IMR-90 (cell line): ENCODE results near the gene RARS1. TPM values are rescaled to one million over a fixed set of nuclear protein-coding genes. Genes with fewer than 3 reads are reported as not detected.

ENCODE experiments used
- ATAC-seq: fragments of 200-7000 bp; cut with Tn5 transposase; 2 replicates; pipeline ENCODE4 v1.9.1; 2020; ENCODE audit warnings: low read depth, mild to moderate bottlenecking, moderate library complexity
- BruUV-seq: library from RNA; stranded (reverse); fragments of 400-500 nt; replicated peaks from 2 replicates; lab custom pipeline; 2021; lab: Mats Ljungman, UMichigan
- CTCF ChIA-PET: fragments of 300-600 bp; formaldehyde crosslinking; extraction: SDS; loops from one replicate; lab custom pipeline; 2021; ENCODE audit warnings: antibody characterized with exemption; lab: Yijun Ruan, JAX
- POLR2A ChIA-PET: fragments of 300-600 bp; sonication (Branson Sonifier 250); formaldehyde crosslinking; loops from one replicate; lab custom pipeline; 2022; ENCODE audit warnings: antibody characterized with exemption; ENCODE audit not compliant: unreplicated experiment; lab: Charles Lee
- DNase-seq: peaks from one replicate; pipeline ENCODE4 v3.0.0; 2013
- H2AFZ ChIP-seq: replicated peaks from 2 replicates; pipeline ENCODE3; 2013; ENCODE audit warnings: low read length, mild to moderate bottlenecking; ENCODE audit not compliant: poor library complexity
- H2AK5ac ChIP-seq: 2 replicates; pipeline ENCODE4 v1.6.1; 2013; ENCODE audit warnings: low read depth, low read length, inconsistent platforms
- H2AK9ac ChIP-seq: replicated peaks from 2 replicates; pipeline ENCODE3; 2013; ENCODE audit warnings: mild to moderate bottlenecking, low read depth, low read length, moderate library complexity; ENCODE audit not compliant: poor library complexity
- H2BK120ac ChIP-seq: 2 replicates; pipeline ENCODE4 v1.6.1; 2013; ENCODE audit warnings: low read depth, low read length, inconsistent platforms
- H2BK15ac ChIP-seq: 3 replicates; pipeline ENCODE4 v1.6.1; 2013; ENCODE audit warnings: low read depth, low read length, inconsistent platforms
- H2BK20ac ChIP-seq: 2 replicates; pipeline ENCODE4 v1.6.1; 2013; ENCODE audit warnings: low read depth, mild to moderate bottlenecking, inconsistent platforms, low read length, moderate library complexity
- H2BK5ac ChIP-seq: 2 replicates; pipeline ENCODE4 v1.6.1; 2013; ENCODE audit warnings: mild to moderate bottlenecking, low read depth, low read length, inconsistent platforms; ENCODE audit not compliant: poor library complexity, severe bottlenecking
- H3K14ac ChIP-seq: replicated peaks from 2 replicates; pipeline ENCODE4 v1.6.1; 2013; ENCODE audit warnings: low read depth, low read length, inconsistent platforms
- H3K18ac ChIP-seq: 2 replicates; pipeline ENCODE4 v1.6.1; 2013; ENCODE audit warnings: low read depth, low read length, control low read depth
- H3K23ac ChIP-seq: 2 replicates; pipeline ENCODE4 v1.6.1; 2013; ENCODE audit warnings: low read depth, low read length, inconsistent platforms
- H3K27ac ChIP-seq: 2 replicates; pipeline ENCODE4 v1.5.1; 2013; ENCODE audit warnings: mild to moderate bottlenecking, control low read depth, low read length; ENCODE audit not compliant: insufficient read depth
- H3K27me3 ChIP-seq: 2 replicates; pipeline ENCODE4 v1.6.1; 2013; ENCODE audit warnings: low read length; ENCODE audit not compliant: control insufficient read depth, insufficient read depth
- H3K36me3 ChIP-seq: 2 replicates; pipeline ENCODE4 v1.6.1; 2013; ENCODE audit warnings: low read length, mixed read lengths; ENCODE audit not compliant: control insufficient read depth, insufficient read depth
- H3K4ac ChIP-seq: 2 replicates; pipeline ENCODE4 v1.6.1; 2013; ENCODE audit warnings: low read depth, low read length, inconsistent platforms
- H3K4me1 ChIP-seq: 2 replicates; pipeline ENCODE4 v1.6.1; 2013; ENCODE audit warnings: low read length, mixed read lengths; ENCODE audit not compliant: control insufficient read depth, insufficient read depth
- H3K4me2 ChIP-seq: 2 replicates; pipeline ENCODE4 v1.6.1; 2013; ENCODE audit warnings: low read depth, mild to moderate bottlenecking, control low read depth, low read length, moderate library complexity
- H3K4me3 ChIP-seq: 2 replicates; pipeline ENCODE4 v1.5.1; 2013; ENCODE audit warnings: low read depth, mild to moderate bottlenecking, control low read depth, low read length, moderate library complexity; ENCODE audit not compliant: insufficient read depth
- H3K56ac ChIP-seq: 2 replicates; pipeline ENCODE4 v1.6.1; 2013; ENCODE audit warnings: low read length, inconsistent platforms; ENCODE audit not compliant: insufficient read depth; ENCODE audit errors: extremely low read depth
- H3K79me1 ChIP-seq, 2 experiments: 2 replicates each; pipeline ENCODE4 v1.6.1; 2013; ENCODE audit warnings: low read length in 2 of 2, inconsistent platforms in 1 of 2, low read depth in 1 of 2
- H3K9ac ChIP-seq: 2 replicates; pipeline ENCODE4 v1.6.1; 2013; ENCODE audit warnings: low read depth, low read length, control low read depth
- H3K9me1 ChIP-seq: 2 replicates; pipeline ENCODE4 v1.6.1; 2013; ENCODE audit warnings: low read length, inconsistent platforms; ENCODE audit not compliant: insufficient read depth
- H3K9me3 ChIP-seq: 2 replicates; pipeline ENCODE4 v1.6.1; 2013; ENCODE audit warnings: low read length; ENCODE audit not compliant: control insufficient read depth, insufficient read depth
- H4K20me1 ChIP-seq: 2 replicates; pipeline ENCODE4 v1.6.1; 2013; ENCODE audit warnings: low read length, inconsistent platforms; ENCODE audit not compliant: insufficient read depth
- H4K5ac ChIP-seq: 2 replicates; pipeline ENCODE4 v1.6.1; 2013; ENCODE audit warnings: mild to moderate bottlenecking, low read depth, low read length, control low read depth
- H4K8ac ChIP-seq, 2 experiments: 2 replicates each; pipeline ENCODE4 v1.6.1; 2013; ENCODE audit warnings: low read depth in 2 of 2, low read length in 2 of 2, control low read depth in 1 of 2, inconsistent platforms in 1 of 2
- H4K91ac ChIP-seq: 2 replicates; pipeline ENCODE4 v1.6.1; 2013; ENCODE audit warnings: low read depth, low read length, inconsistent platforms; ENCODE audit not compliant: insufficient read depth
- BHLHE40 ChIP-seq: fragments of 150-350 bp; IDR thresholded peaks from 2 replicates; pipeline ENCODE4 v1.6.1; 2016; ENCODE audit warnings: mild to moderate bottlenecking, low read depth, low read length
- CHD1 ChIP-seq: IDR thresholded peaks from 2 replicates; pipeline ENCODE4 v1.6.1; 2012; ENCODE audit warnings: low read depth, low read length, improper control_type of control experiment
- MAFK ChIP-seq: IDR thresholded peaks from 2 replicates; pipeline ENCODE4 v1.6.1; 2012; ENCODE audit warnings: low read depth, low read length, improper control_type of control experiment
- MAZ ChIP-seq: IDR thresholded peaks from 2 replicates; pipeline ENCODE4 v1.6.1; 2012; ENCODE audit warnings: low read depth, mild to moderate bottlenecking, low read length, improper control_type of control experiment, moderate library complexity, borderline replicate concordance
- NFE2L2 ChIP-seq: fragments of 150-350 bp; IDR thresholded peaks from 2 replicates; pipeline ENCODE4 v1.6.1; 2016; ENCODE audit warnings: low read depth, mild to moderate bottlenecking, low read length
- POLR2A ChIP-seq: IDR thresholded peaks from 2 replicates; pipeline ENCODE4 v1.6.1; 2012; ENCODE audit warnings: mild to moderate bottlenecking, low read depth, low read length
- RAD21 ChIP-seq: IDR thresholded peaks from 2 replicates; pipeline ENCODE4 v1.6.1; 2012; ENCODE audit warnings: low read length, improper control_type of control experiment
- RFX5 ChIP-seq: IDR thresholded peaks from 2 replicates; pipeline ENCODE4 v1.8.0; 2012; ENCODE audit warnings: low read depth, mild to moderate bottlenecking, low read length, moderate library complexity
- SMC3 ChIP-seq: fragments of 150-350 bp; IDR thresholded peaks from 2 replicates; pipeline ENCODE4 v1.6.1; 2016; ENCODE audit warnings: low read depth, mild to moderate bottlenecking, antibody characterized with exemption, low read length, moderate library complexity
- WGBS, 2 experiments: methylation state at CpG; one replicate each; pipeline versions ENCODE4 v1.1.5 to v1.1.7; 2013; ENCODE audit warnings: missing lambda C conversion rate in 2 of 2; ENCODE audit not compliant: insufficient read length in 1 of 2; ENCODE audit errors: extremely low coverage in 2 of 2; 5-methylcytosine and 5-hydroxymethylcytosine counted together
- dilution Hi-C: fragments of 300-500 bp; cut with HindIII; formaldehyde crosslinking; loops from one replicate; pipeline ENCODE4 v1.14.3; 2018; ENCODE audit warnings: low sequenced_read_pairs; ENCODE audit not compliant: unreplicated experiment
- in situ Hi-C: fragments of 300-500 bp; cut with MboI; formaldehyde crosslinking; loops from 3 replicates; pipeline ENCODE4 v1.14.3; 2019; ENCODE audit warnings: low sequenced_read_pairs, inconsistent platforms, mixed read lengths
- intact Hi-C: fragments of 100-400 bp; cut with micrococcal nuclease; formaldehyde crosslinking; loops from 2 replicates; pipeline ENCODE4 v1.10.0; 2022
- polyA plus RNA-seq, 3 experiments: library from polyadenylated mRNA; depleted of rRNA; stranded (reverse); fragments of >200 nt; gene quantifications; 2 replicates each; pipeline ENCODE4 v1.2.3, GENCODE V29; 2012; ENCODE audit warnings: low replicate concordance in 1 of 3
- total RNA-seq: library from RNA; depleted of rRNA; stranded (reverse); fragments of >200 nt; gene quantifications from 2 replicates; pipeline ENCODE4 v1.2.3, GENCODE V29; 2012
- TF ChIP-seq, protein P1 (sequence below): conservative IDR thresholded peaks from 2 replicates; pipeline ENCODE4 v1.5.1; 2012; ENCODE audit warnings: mild to moderate bottlenecking, low read depth, low read length, improper control_type of control experiment

RARS1 gene
- total and polyA plus RNA-seq, 2 of the 4 experiments (the other 2 are of a cell fraction): 80.4 to 153 TPM

DNA sequence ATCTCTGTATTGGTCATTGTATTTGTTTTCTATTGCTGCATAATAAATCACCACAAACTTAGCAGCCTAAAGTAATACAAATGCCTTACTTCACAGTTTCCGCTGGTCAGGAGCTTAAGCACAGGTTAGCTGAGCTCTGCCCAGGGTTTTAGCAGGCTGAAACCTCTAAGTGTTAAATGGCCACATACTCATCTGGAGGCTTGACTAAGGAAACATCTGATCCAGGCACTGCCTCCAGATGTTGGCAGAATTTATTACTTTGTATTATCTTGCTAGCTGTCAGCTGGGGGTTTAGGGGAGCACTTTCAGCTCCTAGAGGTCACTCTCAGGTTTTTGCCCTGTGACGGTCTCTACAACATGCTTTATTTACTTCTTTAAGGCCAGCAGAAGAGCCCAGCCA lies 23.2 kb upstream of the RARS1 start:
- Histone ChIP-seq H3K14ac (no peak overlapping the region), H3K27ac (no peak overlapping the region), H2BK15ac (no peak overlapping the region), H3K4me1 (no peaks in the 10 kb centered on the region), H3K4me2 (no peak overlapping the region), H2BK5ac (no peak overlapping the region), H3K4ac (no peak overlapping the region), H2BK20ac (no peak overlapping the region), H3K9ac (no peak overlapping the region), H3K23ac (no peak overlapping the region), H2AK9ac (no peak overlapping the region), H3K27me3 (no peaks in the 10 kb centered on the region), H4K91ac (no peak overlapping the region), H2BK120ac (no peak overlapping the region), H2AK5ac (no peak overlapping the region), H3K79me1 (no peaks in the 10 kb centered on the region), H3K4me3 (no peak overlapping the region), H4K8ac (no peak overlapping the region), H4K20me1 (no peaks in the 10 kb centered on the region), H4K5ac (no peak overlapping the region), H3K9me1 (no peaks in the 10 kb centered on the region; the same call in 1 of the 2 replicates), H2AFZ (no peak overlapping the region), H3K56ac (no peak overlapping the region), H3K36me3 (peaks cover 13% of the 10 kb centered on the region), H3K9me3 (no peaks in the 10 kb centered on the region), H3K18ac (no peak overlapping the region)
- no peak for TF ChIP-seq POLR2A
- TF ChIP-seq CHD1: no peak
- TF ChIP-seq MAFK: no peak
- no peak for TF ChIP-seq RFX5
- TF ChIP-seq, protein P1, sequence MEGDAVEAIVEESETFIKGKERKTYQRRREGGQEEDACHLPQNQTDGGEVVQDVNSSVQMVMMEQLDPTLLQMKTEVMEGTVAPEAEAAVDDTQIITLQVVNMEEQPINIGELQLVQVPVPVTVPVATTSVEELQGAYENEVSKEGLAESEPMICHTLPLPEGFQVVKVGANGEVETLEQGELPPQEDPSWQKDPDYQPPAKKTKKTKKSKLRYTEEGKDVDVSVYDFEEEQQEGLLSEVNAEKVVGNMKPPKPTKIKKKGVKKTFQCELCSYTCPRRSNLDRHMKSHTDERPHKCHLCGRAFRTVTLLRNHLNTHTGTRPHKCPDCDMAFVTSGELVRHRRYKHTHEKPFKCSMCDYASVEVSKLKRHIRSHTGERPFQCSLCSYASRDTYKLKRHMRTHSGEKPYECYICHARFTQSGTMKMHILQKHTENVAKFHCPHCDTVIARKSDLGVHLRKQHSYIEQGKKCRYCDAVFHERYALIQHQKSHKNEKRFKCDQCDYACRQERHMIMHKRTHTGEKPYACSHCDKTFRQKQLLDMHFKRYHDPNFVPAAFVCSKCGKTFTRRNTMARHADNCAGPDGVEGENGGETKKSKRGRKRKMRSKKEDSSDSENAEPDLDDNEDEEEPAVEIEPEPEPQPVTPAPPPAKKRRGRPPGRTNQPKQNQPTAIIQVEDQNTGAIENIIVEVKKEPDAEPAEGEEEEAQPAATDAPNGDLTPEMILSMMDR: no peak
- no peak for TF ChIP-seq RAD21
- TF ChIP-seq MAZ: no peak
- no peak for TF ChIP-seq NFE2L2
- TF ChIP-seq BHLHE40: no peak
- TF ChIP-seq SMC3: no peak
- intact Hi-C loops (no loop called here), dilution Hi-C loops (no loop called here), in situ Hi-C loops (no loop called here)
- BruUV-seq: no TSS peak
- WGBS, 2 experiments: no CpG with 5 or more reads among the region's 2 CpGs
- CTCF ChIA-PET: interaction anchor here (0.6 to 1.5 kb wide), 2 partner anchors 9 to 134 kb away, joined by 3 read pairs; no protein-coding TSS in a partner anchor
- DNase-seq (no peak), ATAC-seq (no peak)
- POLR2A ChIA-PET: no interaction called here
